ENCODE results near the gene PFDN1. TPM values are rescaled to one million over a fixed set of nuclear protein-coding genes. Genes with fewer than 3 reads are reported as not detected.
A peak's percentile ranks its signal among the peaks of the same experiment; 100 is the strongest.
"Not testable (repeated sequence)": the region's sequence is repeated elsewhere in the genome, so short reads cannot be mapped to it uniquely, and the experiment has no call there.

The PFDN1 gene
- total and polyA plus RNA-seq, 8 donors, result 28.6 to 137 (median 74.2) TPM

DNA sequence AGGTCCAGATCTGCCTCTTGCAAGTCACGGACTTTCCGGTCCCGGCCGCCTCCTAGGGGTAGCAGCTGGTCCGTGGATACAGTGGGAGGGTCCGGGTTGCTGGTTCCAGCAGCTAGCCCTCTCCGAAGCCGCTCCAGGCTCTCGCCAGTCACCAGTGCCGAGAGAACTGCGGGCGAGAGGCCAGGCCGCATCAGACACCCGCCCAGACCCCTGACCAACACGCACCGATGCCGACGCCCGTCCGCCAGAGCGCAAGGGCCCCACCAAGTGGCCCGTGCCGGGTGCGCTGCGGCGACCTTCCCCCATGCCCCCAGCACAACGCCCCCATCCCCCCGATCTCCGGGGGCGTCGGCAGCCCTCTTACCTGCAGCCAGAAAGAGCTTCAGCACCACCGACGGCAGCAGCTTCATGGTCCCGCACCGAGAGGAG is 43.0 kb upstream of the PFDN1 start:
- DNase-seq, result peak; percentile 68 to 85
- Histone ChIP-seq H3K36me3 (peaks cover 6 to 34% (median 19%) of the 10 kb centered on the region in 4 donors), H3K27ac (peak overlapping the region; percentile 88 to 93 (median 90)), H3K4me1 (peaks cover 59 to 73% (median 72%) of the 10 kb centered on the region in 4 donors), H3K27me3 (no peaks in the 10 kb centered on the region), H3K9me3 (no peaks in the 10 kb centered on the region), H3K4me3 (peak overlapping the region; percentile 74 to 91 (median 88))
- intact Hi-C loops (cut with DNase I; ENCODE audit: low total_unique reads), result loop anchor here (5.0 kb wide), 1 partner anchor 99 kb away; no protein-coding TSS in a partner anchor
- WGBS, 5 donors, result 0 to 5% (median 3%) methylated on average over 10 to 35 of the region's 35 CpGs
- TF ChIP-seq, protein P1, sequence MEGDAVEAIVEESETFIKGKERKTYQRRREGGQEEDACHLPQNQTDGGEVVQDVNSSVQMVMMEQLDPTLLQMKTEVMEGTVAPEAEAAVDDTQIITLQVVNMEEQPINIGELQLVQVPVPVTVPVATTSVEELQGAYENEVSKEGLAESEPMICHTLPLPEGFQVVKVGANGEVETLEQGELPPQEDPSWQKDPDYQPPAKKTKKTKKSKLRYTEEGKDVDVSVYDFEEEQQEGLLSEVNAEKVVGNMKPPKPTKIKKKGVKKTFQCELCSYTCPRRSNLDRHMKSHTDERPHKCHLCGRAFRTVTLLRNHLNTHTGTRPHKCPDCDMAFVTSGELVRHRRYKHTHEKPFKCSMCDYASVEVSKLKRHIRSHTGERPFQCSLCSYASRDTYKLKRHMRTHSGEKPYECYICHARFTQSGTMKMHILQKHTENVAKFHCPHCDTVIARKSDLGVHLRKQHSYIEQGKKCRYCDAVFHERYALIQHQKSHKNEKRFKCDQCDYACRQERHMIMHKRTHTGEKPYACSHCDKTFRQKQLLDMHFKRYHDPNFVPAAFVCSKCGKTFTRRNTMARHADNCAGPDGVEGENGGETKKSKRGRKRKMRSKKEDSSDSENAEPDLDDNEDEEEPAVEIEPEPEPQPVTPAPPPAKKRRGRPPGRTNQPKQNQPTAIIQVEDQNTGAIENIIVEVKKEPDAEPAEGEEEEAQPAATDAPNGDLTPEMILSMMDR (IDR thresholded peaks at IDR 0.05), result peak in 4 of 7 experiments; percentile 7 to 30 (median 24)
- TF ChIP-seq EP300 (IDR thresholded peaks at IDR 0.05), result no peak

DNA sequence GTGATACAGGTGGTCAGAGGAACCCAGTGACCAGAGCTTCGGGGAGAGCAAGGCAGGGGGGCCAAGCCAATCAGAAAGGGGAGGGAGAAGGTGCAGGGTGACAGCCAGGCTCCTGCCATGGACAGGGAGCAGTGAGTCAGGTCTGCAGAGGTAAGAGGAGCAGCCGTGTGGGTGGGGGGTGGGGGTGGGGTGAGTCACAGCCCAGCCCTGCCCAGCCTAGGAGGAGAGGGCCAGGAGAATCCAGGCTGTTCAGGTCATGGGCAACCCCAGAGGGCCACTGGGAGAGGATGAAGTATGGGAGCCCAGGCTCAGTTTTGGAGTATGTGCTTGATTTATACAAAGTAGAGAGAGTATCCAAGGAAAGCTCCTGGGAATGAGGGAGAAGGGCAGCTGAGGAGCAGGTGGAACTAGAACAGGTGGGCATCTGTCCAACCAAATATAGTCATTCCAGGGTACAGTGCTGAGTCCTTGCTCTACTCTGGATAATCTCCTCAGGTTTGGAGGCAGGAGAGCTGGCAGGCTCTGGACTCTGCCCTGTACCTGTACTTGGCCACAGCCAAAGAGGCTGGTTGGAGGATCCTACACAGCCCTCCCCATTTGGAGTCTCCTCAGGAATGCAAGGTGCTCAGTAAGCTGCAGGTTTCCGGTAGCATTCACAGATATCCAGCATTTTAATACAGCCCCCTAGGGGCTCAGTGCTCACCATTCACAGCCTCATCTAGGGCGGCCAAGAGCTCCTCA is 42.0 kb upstream of the PFDN1 start:
- TF ChIP-seq EP300 (IDR thresholded peaks at IDR 0.05) (no peak), POLR2AphosphoS5 (IDR thresholded peaks at IDR 0.05) (no peak)
- TF ChIP-seq, protein P1 (IDR thresholded peaks at IDR 0.05), result no peak
- no peaks in the 10 kb centered on the region for H3K9me3 ChIP-seq
- H3K27me3 ChIP-seq, result no peaks in the 10 kb centered on the region
- H3K36me3 ChIP-seq, result peaks cover 6 to 44% (median 22%) of the 10 kb centered on the region in 4 donors
- intact Hi-C loops (cut with DNase I; ENCODE audit: low total_unique reads), result loop anchor here (5.0 kb wide), 1 partner anchor 98 kb away; no protein-coding TSS in a partner anchor
- H3K4me1 ChIP-seq, result peaks cover 62 to 83% (median 82%) of the 10 kb centered on the region in 4 donors
- peak overlapping the region; percentile 74 to 91 (median 88) for H3K4me3 ChIP-seq
- peak overlapping the region; percentile 62 to 93 (median 90) for H3K27ac ChIP-seq
- DNase-seq, result peak; percentile 47 to 53
- WGBS, 5 donors, result 20 to 52% (median 28%) methylated on average over 4 of the region's 4 CpGs

DNA sequence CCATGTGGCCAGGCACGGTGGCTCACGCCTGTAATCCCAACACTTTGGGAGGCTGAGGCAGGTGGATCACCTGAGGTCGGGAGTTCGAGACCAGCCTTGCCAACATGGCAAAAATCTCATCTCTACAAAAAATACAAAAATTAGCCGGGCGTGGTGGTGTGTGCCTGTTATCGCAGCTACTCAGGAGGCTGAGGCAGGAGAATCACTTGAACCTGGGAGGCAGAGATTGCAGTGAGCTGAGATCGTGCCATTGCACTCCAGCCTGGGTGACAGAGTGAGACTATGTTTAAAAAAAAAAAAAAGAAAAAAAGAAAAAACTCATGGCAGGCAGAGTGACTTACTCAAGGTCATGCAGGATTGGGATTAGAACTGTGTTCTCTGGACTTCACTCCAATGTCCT is 40.9 kb upstream of the PFDN1 start:
- WGBS, 5 donors, result 77 to 96% (median 81%) methylated on average over 8 of the region's 8 CpGs
- Histone ChIP-seq H3K4me3 (peak overlapping the region in 3 of 4 donors; percentile 5 to 91 (median 74)), H3K36me3 (peaks cover 6 to 51% (median 29%) of the 10 kb centered on the region in 4 donors), H3K4me1 (peaks cover 66 to 93% (median 92%) of the 10 kb centered on the region in 4 donors), H3K27ac (peak overlapping the region; percentile 47 to 93 (median 90))
- H3K9me3 ChIP-seq; H3K27me3 ChIP-seq; intact Hi-C loops (cut with DNase I; ENCODE audit: low total_unique reads); DNase-seq: not testable (repeated sequence)

DNA sequence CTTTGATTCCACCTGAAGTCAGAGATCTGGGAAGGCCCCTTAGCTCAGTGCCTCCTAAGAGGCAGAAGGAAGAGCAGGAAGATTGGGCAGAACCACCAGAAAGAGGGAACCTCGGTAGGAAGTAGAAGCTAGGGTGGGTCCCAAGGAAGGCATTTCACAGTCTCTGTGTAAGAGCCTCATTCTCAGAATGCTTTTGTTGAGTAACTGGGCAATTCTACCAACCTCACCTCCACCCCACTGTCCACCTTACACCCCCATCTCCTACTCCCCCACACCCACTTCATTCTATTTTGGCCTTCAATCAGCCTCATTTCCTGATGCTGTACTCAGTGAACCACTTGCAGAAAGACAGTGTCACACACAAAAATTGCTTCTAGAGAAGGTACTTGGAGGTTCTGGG is 40.0 kb upstream of the PFDN1 start:
- Histone ChIP-seq H3K9me3 (no peaks in the 10 kb centered on the region), H3K4me3 (peak overlapping the region in 3 of 4 donors; percentile 5 to 74 (median 17)), H3K36me3 (peaks cover 6 to 60% (median 37%) of the 10 kb centered on the region in 4 donors), H3K4me1 (peaks cover 69 to 94% (median 93%) of the 10 kb centered on the region in 4 donors), H3K27ac (peak overlapping the region in 4 of 5 donors; percentile 90 to 93 (median 90)), H3K27me3 (no peaks in the 10 kb centered on the region)
- no peak for TF ChIP-seq POLR2AphosphoS5 (IDR thresholded peaks at IDR 0.05)
- TF ChIP-seq, protein P1 (IDR thresholded peaks at IDR 0.05), result no peak
- no peak for TF ChIP-seq EP300 (IDR thresholded peaks at IDR 0.05)
- no peak for TF ChIP-seq POLR2A (IDR thresholded peaks at IDR 0.05)
- no peak for DNase-seq
- intact Hi-C loops (cut with DNase I; ENCODE audit: low total_unique reads), result no loop called here
- 38 to 67% (median 41%) methylated on average over 1 of the region's 1 CpG for WGBS, 5 donors
